Activated CD4-positive, alpha-beta memory T cell treated with anti-CD3 and anti-CD28 coated beads, Interleukin-2, amount 10 ng/mL, durations not matched to agents 7 days and 5 days (primary cell): Measurements from ENCODE around the gene ATP8A1. TPM values are rescaled to one million over a fixed set of nuclear protein-coding genes. Genes with fewer than 3 reads are reported as not detected.

Experiments used
- CTCF ChIA-PET: fragments of 350-600 bp; sonication (Branson Sonifier 250); formaldehyde crosslinking; loops from one replicate; lab custom pipeline; 2021; ENCODE audit warnings: antibody characterized with exemption, inconsistent platforms; lab: Charles Lee
- POLR2A ChIA-PET: fragments of 350-600 bp; sonication (Branson Sonifier 250); formaldehyde crosslinking; loops from one replicate; lab custom pipeline; 2021; ENCODE audit warnings: antibody characterized with exemption; lab: Charles Lee
- DNase-seq: peaks from one replicate; pipeline ENCODE4 v3.0.0-alpha.2; 2020
- H3K27ac Mint-ChIP-seq: one replicate; pipeline ENCODE4 v1.8.0; 2021; ENCODE audit warnings: mild to moderate bottlenecking, mixed read lengths
- H3K27me3 Mint-ChIP-seq: one replicate; pipeline ENCODE4 v1.8.0; 2021; ENCODE audit warnings: mixed read lengths
- H3K36me3 Mint-ChIP-seq: one replicate; pipeline ENCODE4 v1.8.0; 2021; ENCODE audit warnings: low read depth, mixed read lengths
- H3K4me1 Mint-ChIP-seq: one replicate; pipeline ENCODE4 v1.8.0; 2021; ENCODE audit warnings: mixed read lengths
- H3K4me3 Mint-ChIP-seq: one replicate; pipeline ENCODE4 v1.8.0; 2021; ENCODE audit warnings: mild to moderate bottlenecking, mixed read lengths
- H3K9me3 Mint-ChIP-seq: one replicate; pipeline ENCODE4 v1.8.0; 2021; ENCODE audit warnings: mixed read lengths
- total RNA-seq, 2 experiments: library from RNA; stranded (reverse); gene quantifications; one replicate each; pipeline ENCODE4 v1.2.3, GENCODE V29; 2021

The ATP8A1 gene
- total RNA-seq, 2 experiments from 2014 or later: 18.7 to 19.8 TPM

GRCh38 chr4:42579903-42580302, 77.0 kb downstream of the ATP8A1 start:
- H3K36me3 Mint-ChIP-seq: peaks cover 28% of the 10 kb centered on the region
- ChIA-PET POLR2A (no interaction called here), CTCF (no interaction called here)
- H3K9me3 Mint-ChIP-seq: no peaks in the 10 kb centered on the region
- no peak overlapping the region for H3K27ac Mint-ChIP-seq
- peaks cover 9% of the 10 kb centered on the region for H3K4me1 Mint-ChIP-seq
- no peaks in the 10 kb centered on the region for H3K27me3 Mint-ChIP-seq
- DNase-seq: no peak
- H3K4me3 Mint-ChIP-seq: no peak overlapping the region

GRCh38 chr4:42578187-42578586, 78.7 kb downstream of the ATP8A1 start:
- Mint-ChIP-seq H3K4me3 (no peak overlapping the region), H3K36me3 (peaks cover 24% of the 10 kb centered on the region), H3K27ac (no peak overlapping the region), H3K9me3 (no peaks in the 10 kb centered on the region), H3K4me1 (peaks cover 9% of the 10 kb centered on the region), H3K27me3 (no peaks in the 10 kb centered on the region)
- ChIA-PET CTCF (interaction anchor here (1.0 kb wide), 1 partner anchor 9 kb away, joined by 3 read pairs; no protein-coding TSS in a partner anchor), POLR2A (no interaction called here)
- DNase-seq: no peak

- peaks cover 5% of the 10 kb centered on the region for H3K4me1 Mint-ChIP-seq
- no peaks in the 10 kb centered on the region for H3K27me3 Mint-ChIP-seq
- no peaks in the 10 kb centered on the region for H3K9me3 Mint-ChIP-seq
- ChIA-PET CTCF (interaction anchor here (0.5 to 1.3 kb wide), 2 partner anchors 193 to 242 kb away, joined by 3 to 4 read pairs; no protein-coding TSS in a partner anchor), POLR2A (no interaction called here)
- H3K36me3 Mint-ChIP-seq: peaks cover 14% of the 10 kb centered on the region
- no peak overlapping the region for H3K4me3 Mint-ChIP-seq
- DNase-seq: no peak
- H3K27ac Mint-ChIP-seq: no peak overlapping the region
Observed at GRCh38 chr4:42574870-42575430, 82.0 kb downstream of the ATP8A1 start.

GRCh38 chr4:42573249-42573648, 83.7 kb downstream of the ATP8A1 start:
- H3K4me3 Mint-ChIP-seq: no peak overlapping the region
- H3K4me1 Mint-ChIP-seq: no peaks in the 10 kb centered on the region
- H3K27ac Mint-ChIP-seq: no peak overlapping the region
- CTCF ChIA-PET: interaction anchor here (0.9 kb wide), 1 partner anchor 18 kb away, joined by 3 read pairs; no protein-coding TSS in a partner anchor
- no peaks in the 10 kb centered on the region for H3K27me3 Mint-ChIP-seq
- no peak for DNase-seq
- POLR2A ChIA-PET: no interaction called here
- no peaks in the 10 kb centered on the region for H3K9me3 Mint-ChIP-seq
- H3K36me3 Mint-ChIP-seq: peaks cover 10% of the 10 kb centered on the region

- H3K9me3 Mint-ChIP-seq: no peaks in the 10 kb centered on the region
- no peaks in the 10 kb centered on the region for H3K36me3 Mint-ChIP-seq
- ChIA-PET CTCF (interaction anchor here (1.2 to 2.3 kb wide), 3 partner anchors 12 to 295 kb away, joined by 3 to 35 read pairs (median 12); no protein-coding TSS in a partner anchor), POLR2A (no interaction called here)
- no peaks in the 10 kb centered on the region for H3K27me3 Mint-ChIP-seq
- no peak overlapping the region for H3K4me3 Mint-ChIP-seq
- H3K4me1 Mint-ChIP-seq: no peaks in the 10 kb centered on the region
- H3K27ac Mint-ChIP-seq: no peak overlapping the region
- no peak for DNase-seq
Observed at GRCh38 chr4:42570221-42570620, 86.7 kb downstream of the ATP8A1 start.

- ChIA-PET CTCF (interaction anchor here (0.6 to 2.3 kb wide), 25 partner anchors 10 to 303 kb away, joined by 3 to 35 read pairs (median 4); partner anchors contain the start of gene ATP8A1), POLR2A (no interaction called here)
- Mint-ChIP-seq H3K36me3 (no peaks in the 10 kb centered on the region), H3K4me1 (no peaks in the 10 kb centered on the region), H3K4me3 (no peak overlapping the region), H3K9me3 (no peaks in the 10 kb centered on the region), H3K27ac (no peak overlapping the region), H3K27me3 (no peaks in the 10 kb centered on the region)
- peak; percentile 63 for DNase-seq
Observed at GRCh38 chr4:42568610-42569207, 88.2 kb downstream of the ATP8A1 start.

- Mint-ChIP-seq H3K4me1 (no peaks in the 10 kb centered on the region), H3K9me3 (no peaks in the 10 kb centered on the region), H3K4me3 (no peak overlapping the region), H3K36me3 (peaks cover 4% of the 10 kb centered on the region), H3K27ac (no peak overlapping the region), H3K27me3 (no peaks in the 10 kb centered on the region)
- no peak for DNase-seq
- POLR2A ChIA-PET: no interaction called here
- CTCF ChIA-PET: interaction anchor here (0.8 to 1.0 kb wide), 2 partner anchors 183 to 201 kb away, joined by 3 to 4 read pairs; no protein-coding TSS in a partner anchor
Observed at GRCh38 chr4:42566835-42567234, 90.1 kb downstream of the ATP8A1 start.

- ChIA-PET CTCF (no interaction called here), POLR2A (no interaction called here)
- H3K4me3 Mint-ChIP-seq: no peak overlapping the region
- peaks cover 4% of the 10 kb centered on the region for H3K36me3 Mint-ChIP-seq
- H3K27me3 Mint-ChIP-seq: no peaks in the 10 kb centered on the region
- no peaks in the 10 kb centered on the region for H3K4me1 Mint-ChIP-seq
- DNase-seq: no peak
- no peaks in the 10 kb centered on the region for H3K9me3 Mint-ChIP-seq
- H3K27ac Mint-ChIP-seq: no peak overlapping the region
Observed at GRCh38 chr4:42562016-42562415, 94.9 kb downstream of the ATP8A1 start.

GRCh38 chr4:42561031-42561430, 95.9 kb downstream of the ATP8A1 start:
- Mint-ChIP-seq H3K9me3 (no peaks in the 10 kb centered on the region), H3K27ac (no peak overlapping the region), H3K4me1 (no peaks in the 10 kb centered on the region), H3K27me3 (no peaks in the 10 kb centered on the region), H3K36me3 (peaks cover 4% of the 10 kb centered on the region), H3K4me3 (no peak overlapping the region)
- ChIA-PET POLR2A (no interaction called here), CTCF (no interaction called here)
- DNase-seq: no peak

- POLR2A ChIA-PET: no interaction called here
- CTCF ChIA-PET: no interaction called here
- Mint-ChIP-seq H3K4me3 (no peak overlapping the region), H3K9me3 (no peaks in the 10 kb centered on the region), H3K27me3 (no peaks in the 10 kb centered on the region), H3K36me3 (peaks cover 4% of the 10 kb centered on the region), H3K4me1 (no peaks in the 10 kb centered on the region), H3K27ac (no peak overlapping the region)
- no peak for DNase-seq
Observed at GRCh38 chr4:42560467-42560861, 96.4 kb downstream of the ATP8A1 start.

GRCh38 chr4:42558156-42558555, 98.7 kb downstream of the ATP8A1 start:
- Mint-ChIP-seq H3K4me1 (no peaks in the 10 kb centered on the region), H3K9me3 (no peaks in the 10 kb centered on the region), H3K27me3 (no peaks in the 10 kb centered on the region), H3K27ac (no peak overlapping the region), H3K36me3 (peaks cover 2% of the 10 kb centered on the region), H3K4me3 (no peak overlapping the region)
- ChIA-PET POLR2A (no interaction called here), CTCF (interaction anchor here (1.2 to 1.3 kb wide), 2 partner anchors 10 to 13 kb away, joined by 3 read pairs; no protein-coding TSS in a partner anchor)
- DNase-seq: no peak

GRCh38 chr4:42555828-42556227, 101.1 kb downstream of the ATP8A1 start:
- Mint-ChIP-seq H3K9me3 (no peaks in the 10 kb centered on the region), H3K4me3 (no peak overlapping the region), H3K4me1 (no peaks in the 10 kb centered on the region), H3K36me3 (no peaks in the 10 kb centered on the region), H3K27me3 (no peaks in the 10 kb centered on the region), H3K27ac (no peak overlapping the region)
- ChIA-PET POLR2A (no interaction called here), CTCF (no interaction called here)
- DNase-seq: no peak

GRCh38 chr4:42554072-42554471, 102.8 kb downstream of the ATP8A1 start:
- H3K27ac Mint-ChIP-seq: no peak overlapping the region
- H3K36me3 Mint-ChIP-seq: peaks cover 3% of the 10 kb centered on the region
- H3K4me1 Mint-ChIP-seq: no peaks in the 10 kb centered on the region
- H3K4me3 Mint-ChIP-seq: no peak overlapping the region
- CTCF ChIA-PET: no interaction called here
- H3K27me3 Mint-ChIP-seq: no peaks in the 10 kb centered on the region
- DNase-seq: no peak
- no peaks in the 10 kb centered on the region for H3K9me3 Mint-ChIP-seq
- POLR2A ChIA-PET: no interaction called here
